Neural crest cell (in vitro differentiated cells): ENCODE results near the gene AP3S2. TPM values are rescaled to one million over a fixed set of nuclear protein-coding genes. Genes with fewer than 3 reads are reported as not detected.
A peak's percentile ranks its signal among the peaks of the same experiment; 100 is the strongest.

Experiments
- DNase-seq: peaks from one replicate; pipeline ENCODE4 v3.0.0; 2021; ENCODE audit warnings: low read depth, mixed read lengths, low spot score
- H3K27ac Mint-ChIP-seq: one replicate; pipeline ENCODE4 v1.8.0; 2021; ENCODE audit warnings: mild to moderate bottlenecking, mixed read lengths; ENCODE audit not compliant: unreplicated experiment
- H3K27me3 Mint-ChIP-seq: 2 replicates; pipeline ENCODE4 v1.8.0; 2021; ENCODE audit warnings: low read depth, mild to moderate bottlenecking, mixed read lengths
- H3K36me3 Mint-ChIP-seq: 2 replicates; pipeline ENCODE4 v1.8.0; 2021; ENCODE audit warnings: low read depth, mild to moderate bottlenecking, mixed read lengths
- H3K4me1 Mint-ChIP-seq: 2 replicates; pipeline ENCODE4 v1.8.0; 2021; ENCODE audit warnings: mixed read lengths
- H3K4me3 Mint-ChIP-seq: one replicate; pipeline ENCODE4 v1.8.0; 2021; ENCODE audit warnings: mild to moderate bottlenecking, mixed read lengths
- H3K9me3 Mint-ChIP-seq: 2 replicates; pipeline ENCODE4 v1.8.0; 2021; ENCODE audit warnings: mixed read lengths
- total RNA-seq: library from RNA; stranded (reverse); gene quantifications from 2 replicates; pipeline ENCODE4 v1.2.1, GENCODE V29; 2021
- TF ChIP-seq, protein P1 (sequence below): fragments of 200-600 bp; sonication (generic); conservative IDR thresholded peaks from 2 replicates; pipeline ENCODE4 v1.5.0; 2021; ENCODE audit warnings: antibody characterized with exemption, mild to moderate bottlenecking

The AP3S2 gene
- total RNA-seq, 1 donor from 2014 or later, result 31.6 TPM

DNA sequence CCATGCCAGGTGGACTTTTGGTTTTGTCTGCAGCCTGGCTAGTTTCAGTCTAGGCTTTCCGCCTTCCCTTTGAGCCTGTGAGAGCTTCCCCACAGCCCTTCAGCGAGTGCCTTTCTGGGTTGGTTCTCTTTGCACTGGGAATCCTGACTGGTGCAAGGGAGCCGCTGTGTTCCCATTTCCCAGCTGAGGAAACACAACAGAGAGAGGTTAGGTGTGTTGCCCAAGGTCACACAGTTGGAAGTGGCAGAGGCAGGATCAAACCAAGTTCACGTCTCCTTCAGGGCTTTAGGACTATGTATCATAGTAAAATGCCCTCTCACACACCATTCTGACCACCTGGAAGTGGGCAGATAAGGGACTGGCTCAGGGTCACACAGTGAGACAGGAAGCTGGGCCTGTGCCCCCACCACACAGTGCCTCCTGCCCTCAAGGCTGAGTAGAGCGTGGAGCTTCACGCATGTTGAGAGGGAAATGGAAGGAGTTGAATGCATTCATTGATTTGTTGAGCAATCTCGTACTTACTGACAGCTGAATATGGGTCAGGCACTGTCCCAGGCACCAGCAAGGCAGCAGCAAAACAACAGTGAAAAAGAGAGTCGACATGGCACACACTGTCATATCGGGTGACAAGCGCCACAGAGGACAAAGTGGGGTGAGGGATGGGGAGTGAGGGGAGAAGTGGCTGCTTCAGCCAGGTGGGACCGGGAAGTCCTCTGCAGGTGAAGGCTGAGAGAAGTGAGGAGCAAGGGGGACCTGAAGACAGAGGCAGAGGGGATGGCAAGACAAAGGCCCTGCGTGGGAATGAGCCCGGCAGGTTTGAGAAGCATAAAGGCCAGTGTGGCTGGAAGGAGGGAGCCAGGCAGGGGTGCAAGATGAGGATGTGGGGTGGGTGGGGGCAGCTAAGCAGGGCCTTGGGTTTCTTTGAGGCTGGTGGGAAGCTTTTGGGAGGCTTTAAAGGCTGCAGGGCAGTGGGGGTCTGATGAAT lies 66.8 kb downstream of the AP3S2 start:
- no peak overlapping the region for H3K4me3 Mint-ChIP-seq
- no peaks in the 10 kb centered on the region for H3K36me3 Mint-ChIP-seq
- H3K27ac Mint-ChIP-seq, result peak overlapping the region; percentile 58
- DNase-seq, result no peak
- no peaks in the 10 kb centered on the region for H3K9me3 Mint-ChIP-seq
- TF ChIP-seq, protein P1, sequence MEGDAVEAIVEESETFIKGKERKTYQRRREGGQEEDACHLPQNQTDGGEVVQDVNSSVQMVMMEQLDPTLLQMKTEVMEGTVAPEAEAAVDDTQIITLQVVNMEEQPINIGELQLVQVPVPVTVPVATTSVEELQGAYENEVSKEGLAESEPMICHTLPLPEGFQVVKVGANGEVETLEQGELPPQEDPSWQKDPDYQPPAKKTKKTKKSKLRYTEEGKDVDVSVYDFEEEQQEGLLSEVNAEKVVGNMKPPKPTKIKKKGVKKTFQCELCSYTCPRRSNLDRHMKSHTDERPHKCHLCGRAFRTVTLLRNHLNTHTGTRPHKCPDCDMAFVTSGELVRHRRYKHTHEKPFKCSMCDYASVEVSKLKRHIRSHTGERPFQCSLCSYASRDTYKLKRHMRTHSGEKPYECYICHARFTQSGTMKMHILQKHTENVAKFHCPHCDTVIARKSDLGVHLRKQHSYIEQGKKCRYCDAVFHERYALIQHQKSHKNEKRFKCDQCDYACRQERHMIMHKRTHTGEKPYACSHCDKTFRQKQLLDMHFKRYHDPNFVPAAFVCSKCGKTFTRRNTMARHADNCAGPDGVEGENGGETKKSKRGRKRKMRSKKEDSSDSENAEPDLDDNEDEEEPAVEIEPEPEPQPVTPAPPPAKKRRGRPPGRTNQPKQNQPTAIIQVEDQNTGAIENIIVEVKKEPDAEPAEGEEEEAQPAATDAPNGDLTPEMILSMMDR, result no peak
- H3K4me1 Mint-ChIP-seq, result peaks cover 27% of the 10 kb centered on the region
- H3K27me3 Mint-ChIP-seq, result no peaks in the 10 kb centered on the region

DNA sequence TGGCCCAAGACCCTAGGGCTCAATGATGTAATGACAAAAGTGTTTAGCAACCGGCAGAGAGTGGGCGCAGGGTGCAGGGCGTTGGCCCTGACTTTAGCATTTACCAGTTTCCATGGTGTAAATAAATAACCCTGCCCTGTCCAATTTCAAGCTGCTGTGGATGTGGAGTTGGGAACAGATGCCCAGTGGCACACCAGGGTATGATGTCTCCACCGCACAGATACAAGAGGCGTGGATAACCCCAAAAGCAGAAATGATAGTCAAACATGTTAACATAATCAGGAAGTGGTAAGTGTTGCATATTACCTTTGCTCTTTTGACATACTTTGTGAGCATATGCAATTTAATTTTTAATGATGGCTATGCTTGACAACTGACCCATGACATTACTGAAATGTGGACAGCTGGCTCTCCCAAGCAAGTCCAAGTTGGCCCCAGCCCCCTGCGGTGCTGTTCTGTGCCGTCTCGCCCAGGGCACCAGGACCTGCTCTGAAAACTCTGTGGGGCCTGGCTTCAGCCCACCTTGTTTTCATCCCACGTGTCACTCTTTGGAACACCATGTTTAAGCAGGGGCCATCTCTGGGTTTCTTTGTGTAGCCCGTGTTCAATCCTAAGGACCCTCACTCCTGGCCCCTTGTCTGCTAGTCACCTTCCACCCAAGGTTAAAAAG lies 68.4 kb downstream of the AP3S2 start:
- no peak for DNase-seq
- no peaks in the 10 kb centered on the region for H3K36me3 Mint-ChIP-seq
- H3K27ac Mint-ChIP-seq, result no peak overlapping the region
- no peak overlapping the region for H3K4me3 Mint-ChIP-seq
- peaks cover 13% of the 10 kb centered on the region for H3K27me3 Mint-ChIP-seq
- peaks cover 26% of the 10 kb centered on the region for H3K4me1 Mint-ChIP-seq
- no peaks in the 10 kb centered on the region for H3K9me3 Mint-ChIP-seq
- TF ChIP-seq, protein P1, result no peak

- H3K9me3 Mint-ChIP-seq, result no peaks in the 10 kb centered on the region
- peaks cover 13% of the 10 kb centered on the region for H3K27me3 Mint-ChIP-seq
- H3K4me1 Mint-ChIP-seq, result peaks cover 20% of the 10 kb centered on the region
- H3K27ac Mint-ChIP-seq, result no peak overlapping the region
- no peaks in the 10 kb centered on the region for H3K36me3 Mint-ChIP-seq
- no peak for DNase-seq
- no peak overlapping the region for H3K4me3 Mint-ChIP-seq
- TF ChIP-seq, protein P1, result no peak
These were observed 69.3 kb downstream of the AP3S2 start for GRCh38 chr15:89824607-89824867.

GRCh38 chr15:89823836-89824606 lies 69.8 kb downstream of the AP3S2 start:
- peak overlapping the region; percentile 35 for H3K27ac Mint-ChIP-seq
- no peak overlapping the region for H3K4me3 Mint-ChIP-seq
- no peaks in the 10 kb centered on the region for H3K9me3 Mint-ChIP-seq
- peaks cover 15% of the 10 kb centered on the region for H3K4me1 Mint-ChIP-seq
- H3K27me3 Mint-ChIP-seq, result peaks cover 16% of the 10 kb centered on the region
- TF ChIP-seq, protein P1, result no peak
- H3K36me3 Mint-ChIP-seq, result no peaks in the 10 kb centered on the region
- no peak for DNase-seq

GRCh38 chr15:89822951-89823711 lies 70.7 kb downstream of the AP3S2 start:
- H3K27ac Mint-ChIP-seq, result no peak overlapping the region
- H3K4me1 Mint-ChIP-seq, result peaks cover 6% of the 10 kb centered on the region
- no peak for DNase-seq
- TF ChIP-seq, protein P1, result no peak
- H3K36me3 Mint-ChIP-seq, result no peaks in the 10 kb centered on the region
- H3K4me3 Mint-ChIP-seq, result no peak overlapping the region
- H3K27me3 Mint-ChIP-seq, result peaks cover 19% of the 10 kb centered on the region
- no peaks in the 10 kb centered on the region for H3K9me3 Mint-ChIP-seq
